GM18951 (cell line): Measurements from ENCODE around the gene MPPED2.
"Not testable (repeated sequence)": the region's sequence is repeated elsewhere in the genome, so short reads cannot be mapped to it uniquely, and the experiment has no call there.

Experiments
- POLR2A ChIP-seq: IDR thresholded peaks from 4 replicates; pipeline ENCODE4 v1.6.1; 2011; ENCODE audit warnings: mild to moderate bottlenecking; ENCODE audit not compliant: insufficient read length, insufficient read depth; ENCODE audit errors: extremely low read depth
- in situ Hi-C: fragments of 300-500 bp; cut with MboI; formaldehyde crosslinking; loops from one replicate; pipeline ENCODE4 v1.12.0; 2022; ENCODE audit warnings: low sequenced_read_pairs, mixed read lengths, inconsistent platforms; ENCODE audit not compliant: unreplicated experiment

Gene MPPED2

DNA sequence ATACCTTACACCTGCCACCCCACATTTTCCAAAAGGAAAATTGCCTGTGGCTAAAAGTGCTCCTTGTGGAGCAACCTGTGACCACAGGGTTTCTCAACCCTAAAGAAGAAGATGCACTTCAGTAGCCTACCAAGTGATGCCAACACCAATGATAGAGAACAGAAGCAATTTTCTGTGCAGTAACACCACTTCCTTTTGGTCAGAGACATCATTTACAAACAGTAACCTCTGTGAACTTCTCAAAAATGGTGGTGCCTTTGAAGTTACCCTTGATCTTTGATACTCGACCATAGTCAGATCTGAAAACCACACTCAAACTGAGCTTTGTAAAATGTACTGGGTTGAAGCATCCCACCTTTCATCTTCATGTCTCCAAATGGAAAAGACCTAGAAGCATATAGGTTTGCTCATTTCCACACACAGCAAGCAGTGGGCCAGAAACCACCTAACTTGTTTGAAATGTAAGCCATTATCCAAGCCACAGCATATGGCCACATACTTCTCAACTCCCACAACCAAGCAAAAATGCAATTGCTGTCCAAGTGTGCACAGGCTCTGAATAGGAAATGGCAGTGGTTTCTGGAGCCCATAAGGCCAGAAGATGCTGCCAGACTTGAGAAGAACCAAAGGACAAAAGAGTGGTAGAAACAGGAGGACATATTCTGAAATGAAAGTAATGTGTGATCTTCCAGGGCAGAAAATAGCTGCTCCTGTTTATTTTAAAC is 24.3 kb downstream of the MPPED2 start:
- TF ChIP-seq POLR2A, result no peak
- in situ Hi-C loops, result no loop called here

DNA sequence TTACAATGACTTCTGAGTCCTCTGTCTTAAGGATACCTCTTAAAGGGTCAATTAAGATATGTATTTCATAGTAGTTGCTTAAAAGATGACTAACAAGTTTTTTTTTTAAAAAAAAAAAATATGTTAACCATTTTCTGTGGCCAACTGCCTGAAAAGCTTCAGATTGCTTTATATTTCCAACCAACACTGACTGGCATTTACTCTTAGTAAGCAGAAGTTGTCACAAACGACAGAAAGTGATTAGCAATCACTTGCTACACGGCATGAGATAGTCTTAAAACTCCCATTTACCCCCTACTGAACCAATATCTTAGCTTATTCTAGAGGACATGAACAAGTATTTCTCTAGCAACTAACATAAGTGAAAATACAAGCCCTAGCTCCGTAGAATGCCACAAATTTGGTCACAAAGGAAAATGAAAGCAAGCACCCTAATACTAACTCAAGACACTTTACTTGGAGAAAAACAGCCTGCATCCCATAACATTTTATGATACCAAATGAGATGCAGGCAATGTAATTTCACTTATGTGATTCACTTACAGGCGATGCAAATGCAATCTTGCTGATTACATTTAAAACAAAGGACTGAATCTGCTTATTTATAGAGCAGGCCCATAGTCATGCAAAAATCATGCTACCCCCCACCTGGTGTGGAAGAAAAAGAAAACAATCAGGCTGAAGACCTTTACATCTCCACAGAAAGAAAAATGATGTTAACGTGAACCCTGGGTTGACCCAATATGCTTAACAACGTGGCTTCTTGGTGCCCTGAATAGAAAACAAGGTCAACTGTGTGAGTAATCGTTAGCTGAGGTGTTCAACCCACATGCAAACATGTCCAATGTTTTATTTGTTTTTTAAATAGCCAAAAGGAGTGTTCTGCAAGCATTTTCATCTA is 25.7 kb downstream of the MPPED2 start:
- TF ChIP-seq POLR2A, result no peak
- in situ Hi-C loops, result no loop called here

GRCh38 chr11:30559004-30559403 is 27.1 kb downstream of the MPPED2 start:
- in situ Hi-C loops, result no loop called here
- TF ChIP-seq POLR2A, result no peak

DNA sequence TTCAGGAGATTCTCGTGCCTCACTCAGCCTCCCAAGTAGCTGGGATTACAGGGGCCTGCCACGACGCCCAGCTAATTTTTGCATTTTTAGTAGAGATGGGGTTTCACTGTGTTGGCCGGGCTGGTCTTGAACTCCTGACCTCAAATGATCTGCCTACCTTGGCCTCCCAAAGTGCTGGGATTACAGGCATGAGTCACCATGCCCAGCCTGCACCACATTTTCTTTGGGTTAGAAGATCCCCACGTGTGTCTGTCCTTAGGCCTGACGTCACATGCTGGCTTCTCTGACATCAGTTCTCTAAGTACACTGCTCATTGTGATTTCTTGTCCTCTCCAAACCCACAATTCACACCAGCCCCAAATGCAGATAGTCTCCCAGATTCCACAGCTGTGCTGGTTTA is 31.6 kb downstream of the MPPED2 start:
- in situ Hi-C loops, result not testable (repeated sequence)

GRCh38 chr11:30553521-30554110 is 32.5 kb downstream of the MPPED2 start:
- TF ChIP-seq POLR2A, result no peak
- in situ Hi-C loops, result no loop called here

GRCh38 chr11:30552839-30553238 is 33.3 kb downstream of the MPPED2 start:
- in situ Hi-C loops, result no loop called here
- no peak for TF ChIP-seq POLR2A

- no peak for TF ChIP-seq POLR2A
- in situ Hi-C loops, result no loop called here
Observed at GRCh38 chr11:30550022-30550542, 36.1 kb downstream of the MPPED2 start.

GRCh38 chr11:30549565-30549964 is 36.6 kb downstream of the MPPED2 start:
- in situ Hi-C loops, result no loop called here
- TF ChIP-seq POLR2A, result no peak

GRCh38 chr11:30546334-30546733 is 39.8 kb downstream of the MPPED2 start:
- TF ChIP-seq POLR2A, result no peak
- in situ Hi-C loops, result no loop called here

DNA sequence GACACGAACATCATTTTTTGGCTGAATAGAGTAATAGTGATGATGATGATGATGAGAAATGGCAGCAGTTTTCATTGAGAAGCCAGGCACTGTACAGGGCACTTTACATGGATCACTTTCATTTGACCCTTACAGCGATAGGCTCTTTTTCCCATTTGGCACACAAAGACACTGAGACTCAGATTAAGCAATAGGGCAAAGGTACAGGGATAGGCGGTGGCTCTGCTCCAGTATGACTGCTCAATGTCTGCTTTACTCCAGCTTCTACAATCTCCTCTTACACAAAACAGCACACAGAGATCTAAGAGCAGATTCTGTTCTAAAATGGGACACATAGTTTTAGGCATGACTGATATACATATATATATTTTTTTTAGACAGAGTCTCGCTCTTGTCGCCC is 40.6 kb downstream of the MPPED2 start:
- TF ChIP-seq POLR2A, result no peak
- in situ Hi-C loops, result no loop called here

DNA sequence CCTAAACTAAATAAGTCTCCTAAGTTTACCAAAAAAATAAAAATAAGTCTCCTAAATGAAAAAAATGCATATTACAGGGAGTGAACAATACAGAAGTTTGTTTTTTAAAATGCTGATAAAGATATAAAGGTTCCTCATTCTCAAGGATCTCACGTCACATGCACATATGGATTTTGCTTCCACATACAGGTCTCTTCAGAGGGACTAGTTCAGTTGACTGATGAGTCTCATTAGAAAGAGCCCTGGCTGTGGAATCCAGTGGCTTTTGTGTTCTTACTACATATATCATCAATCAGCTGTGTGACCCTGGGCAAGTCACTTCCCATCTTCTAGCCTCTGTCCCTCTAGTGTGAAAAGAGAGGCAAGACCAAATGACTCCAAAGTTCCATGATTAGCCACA is 43.1 kb downstream of the MPPED2 start:
- in situ Hi-C loops, result no loop called here
- no peak for TF ChIP-seq POLR2A

- TF ChIP-seq POLR2A, result no peak
- in situ Hi-C loops, result no loop called here
Observed at GRCh38 chr11:30540781-30541180, 45.4 kb downstream of the MPPED2 start.

GRCh38 chr11:30538251-30538650 is 47.9 kb downstream of the MPPED2 start:
- in situ Hi-C loops, result no loop called here

More at GRCh38 chr11:30538251-30538650, 47.9 kb downstream of the MPPED2 start:
- no peak for TF ChIP-seq POLR2A
